IPS-NIHi11 (cell line): Measurements from ENCODE around the gene CCNI2.

Experiments used
- DNase-seq: peaks from one replicate; pipeline ENCODE4 v3.0.0; 2012; ENCODE audit warnings: mixed read lengths, low spot score

CCNI2 gene

GRCh38 chr5:132765311-132766019, 18.2 kb downstream of the CCNI2 start:
- no peak for DNase-seq

GRCh38 chr5:132766020-132766805, 19.0 kb downstream of the CCNI2 start:
- DNase-seq, result no peak

GRCh38 chr5:132766806-132767055, 19.5 kb downstream of the CCNI2 start:
- no peak for DNase-seq

GRCh38 chr5:132767150-132767549, 19.9 kb downstream of the CCNI2 start:
- DNase-seq, result no peak

GRCh38 chr5:132768485-132768868, 21.3 kb downstream of the CCNI2 start:
- no peak for DNase-seq

GRCh38 chr5:132770476-132771159, 23.4 kb downstream of the CCNI2 start:
- DNase-seq, result no peak

- DNase-seq, result peak; percentile 60
These were observed 24.3 kb downstream of the CCNI2 start for GRCh38 chr5:132771503-132771998.

- DNase-seq, result no peak
These were observed 25.3 kb downstream of the CCNI2 start for GRCh38 chr5:132772291-132773070.

GRCh38 chr5:132773114-132773513, 25.9 kb downstream of the CCNI2 start:
- no peak for DNase-seq

- no peak for DNase-seq
These were observed 26.6 kb downstream of the CCNI2 start for GRCh38 chr5:132773601-132774355.

- DNase-seq, result no peak
These were observed 27.2 kb downstream of the CCNI2 start for GRCh38 chr5:132774406-132774805.

GRCh38 chr5:132774896-132775295, 27.7 kb downstream of the CCNI2 start:
- no peak for DNase-seq

GRCh38 chr5:132775476-132775961, 28.3 kb downstream of the CCNI2 start:
- DNase-seq, result peak; percentile 38

GRCh38 chr5:132776131-132776937, 29.1 kb downstream of the CCNI2 start:
- DNase-seq, result peak; percentile 55

- no peak for DNase-seq
These were observed 29.6 kb downstream of the CCNI2 start for GRCh38 chr5:132776938-132777208.

GRCh38 chr5:132777209-132778069, 30.2 kb downstream of the CCNI2 start, which contains the start of gene SEPTIN8:
Gene SEPTIN8 (minus strand): TSS chr5:132777239. CDS start chr5:132777137, 102 bp downstream.
- peak; percentile 82 for DNase-seq

- no peak for DNase-seq
These were observed 30.9 kb downstream of the CCNI2 start for GRCh38 chr5:132778129-132778528.

GRCh38 chr5:132778856-132779255, 31.6 kb downstream of the CCNI2 start:
- no peak for DNase-seq

GRCh38 chr5:132779961-132780360, 32.7 kb downstream of the CCNI2 start:
- DNase-seq, result no peak

GRCh38 chr5:132780577-132780976, 33.4 kb downstream of the CCNI2 start:
- no peak for DNase-seq
